Nephron (organoid): ENCODE measurements around the gene R3HCC1L.
"Not testable (repeated sequence)": the region's sequence is repeated elsewhere in the genome, so short reads cannot be mapped to it uniquely, and the experiment has no call there.

Source experiments
- H3K27ac Mint-ChIP-seq, 3 experiments: 2 replicates each; pipeline ENCODE4 v1.8.0; 2020; ENCODE audit warnings: mixed read lengths in 3 of 3, mild to moderate bottlenecking in 2 of 3, moderate library complexity in 1 of 3
- H3K27me3 Mint-ChIP-seq: 2 replicates; pipeline ENCODE4 v1.8.0; 2021; ENCODE audit warnings: low read depth, mild to moderate bottlenecking, moderate library complexity, mixed read lengths
- H3K36me3 Mint-ChIP-seq: 2 replicates; pipeline ENCODE4 v1.8.0; 2020; ENCODE audit warnings: low read depth, mixed read lengths
- H3K4me1 Mint-ChIP-seq: 2 replicates; pipeline ENCODE4 v1.8.0; 2020; ENCODE audit warnings: mixed read lengths
- H3K4me3 Mint-ChIP-seq, 3 experiments: 2 replicates each; pipeline ENCODE4 v1.8.0; 2020; ENCODE audit warnings: mild to moderate bottlenecking in 3 of 3, mixed read lengths in 3 of 3, moderate library complexity in 2 of 3
- H3K9me3 Mint-ChIP-seq: 2 replicates; pipeline ENCODE4 v1.8.0; 2020; ENCODE audit warnings: mixed read lengths
- TF ChIP-seq, protein P1 (sequence below), 3 experiments: fragments of 200-600 bp; sonication (generic); IDR thresholded peaks; one replicate each; pipeline ENCODE4 v1.5.0; 2021; ENCODE audit warnings: antibody characterized with exemption in 3 of 3; ENCODE audit not compliant: unreplicated experiment in 3 of 3

Gene R3HCC1L

DNA sequence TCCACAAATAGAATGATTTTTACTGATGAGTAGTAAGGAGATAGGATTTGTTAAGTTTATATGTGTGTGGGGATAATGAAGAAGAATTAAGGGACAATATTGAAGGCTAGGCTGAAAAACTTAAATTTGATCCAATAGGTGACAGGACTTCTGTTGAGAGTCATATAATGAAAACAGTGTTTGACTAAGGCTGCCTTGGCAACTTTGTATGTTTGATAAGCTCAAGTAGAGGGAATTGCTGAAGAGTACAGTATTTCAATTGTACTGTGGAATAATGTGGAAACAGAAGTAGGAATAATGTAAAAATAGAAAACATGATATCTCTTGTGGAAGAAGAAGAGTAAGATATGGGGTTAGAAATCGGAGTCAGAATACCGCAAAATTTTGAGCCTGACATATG, 10.5 kb downstream of the R3HCC1L start:
- H3K36me3 Mint-ChIP-seq: peaks cover 47% of the 10 kb centered on the region
- H3K27me3 Mint-ChIP-seq: no peaks in the 10 kb centered on the region
- TF ChIP-seq, protein P1, sequence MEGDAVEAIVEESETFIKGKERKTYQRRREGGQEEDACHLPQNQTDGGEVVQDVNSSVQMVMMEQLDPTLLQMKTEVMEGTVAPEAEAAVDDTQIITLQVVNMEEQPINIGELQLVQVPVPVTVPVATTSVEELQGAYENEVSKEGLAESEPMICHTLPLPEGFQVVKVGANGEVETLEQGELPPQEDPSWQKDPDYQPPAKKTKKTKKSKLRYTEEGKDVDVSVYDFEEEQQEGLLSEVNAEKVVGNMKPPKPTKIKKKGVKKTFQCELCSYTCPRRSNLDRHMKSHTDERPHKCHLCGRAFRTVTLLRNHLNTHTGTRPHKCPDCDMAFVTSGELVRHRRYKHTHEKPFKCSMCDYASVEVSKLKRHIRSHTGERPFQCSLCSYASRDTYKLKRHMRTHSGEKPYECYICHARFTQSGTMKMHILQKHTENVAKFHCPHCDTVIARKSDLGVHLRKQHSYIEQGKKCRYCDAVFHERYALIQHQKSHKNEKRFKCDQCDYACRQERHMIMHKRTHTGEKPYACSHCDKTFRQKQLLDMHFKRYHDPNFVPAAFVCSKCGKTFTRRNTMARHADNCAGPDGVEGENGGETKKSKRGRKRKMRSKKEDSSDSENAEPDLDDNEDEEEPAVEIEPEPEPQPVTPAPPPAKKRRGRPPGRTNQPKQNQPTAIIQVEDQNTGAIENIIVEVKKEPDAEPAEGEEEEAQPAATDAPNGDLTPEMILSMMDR (IDR thresholded peaks at IDR 0.05; ENCODE audit: unreplicated experiment in 3 of 3): no peak
- peaks cover 35% of the 10 kb centered on the region for H3K9me3 Mint-ChIP-seq
- no peak overlapping the region for H3K4me3 Mint-ChIP-seq
- no peak overlapping the region for H3K27ac Mint-ChIP-seq
- peaks cover 14% of the 10 kb centered on the region for H3K4me1 Mint-ChIP-seq

DNA sequence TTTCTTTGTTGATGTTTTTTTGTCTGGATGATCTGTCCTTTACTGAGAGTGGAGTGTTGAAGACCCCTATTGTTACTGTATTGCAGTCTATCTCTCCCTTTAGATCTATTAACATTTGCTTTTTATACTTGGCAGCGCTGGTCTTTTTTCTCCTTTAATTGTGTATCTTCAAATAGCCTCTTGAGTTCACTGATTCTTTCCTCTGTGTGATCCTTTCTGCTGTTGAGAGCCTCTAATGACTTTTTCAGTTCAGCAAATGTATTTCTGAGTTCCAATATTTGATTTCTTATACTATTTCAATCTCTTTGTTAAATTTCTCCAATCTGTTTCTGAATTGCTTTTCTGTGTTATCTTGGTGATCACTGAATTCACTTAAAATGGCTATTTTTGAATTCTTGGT, 15.4 kb downstream of the R3HCC1L start:
- peaks cover 12% of the 10 kb centered on the region for H3K4me1 Mint-ChIP-seq
- H3K9me3 Mint-ChIP-seq: peaks cover 53% of the 10 kb centered on the region
- H3K27me3 Mint-ChIP-seq: no peaks in the 10 kb centered on the region
- peaks cover 73% of the 10 kb centered on the region for H3K36me3 Mint-ChIP-seq
- TF ChIP-seq, protein P1 (IDR thresholded peaks at IDR 0.05; ENCODE audit: unreplicated experiment in 3 of 3): no peak
- no peak overlapping the region for H3K4me3 Mint-ChIP-seq
- no peak overlapping the region for H3K27ac Mint-ChIP-seq

DNA sequence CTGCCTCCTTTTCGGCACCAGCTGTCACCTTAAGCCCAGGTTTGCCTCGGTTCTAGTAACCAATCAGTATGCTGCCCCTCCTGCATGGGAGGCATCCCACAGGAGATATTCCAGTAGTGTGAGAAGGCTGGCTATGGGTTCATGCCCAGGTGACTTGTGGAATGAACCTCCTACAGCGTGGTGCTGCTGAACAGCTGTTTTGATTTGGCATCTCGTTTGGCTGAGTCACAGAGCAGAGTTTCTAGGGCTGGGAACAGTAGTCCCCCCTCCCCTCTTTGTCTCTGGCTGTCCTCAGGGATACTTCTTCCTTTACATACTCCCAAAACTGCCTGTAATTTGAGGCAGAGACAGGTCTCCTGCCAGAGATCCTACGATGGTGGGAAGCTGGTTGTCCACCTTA, 16.1 kb downstream of the R3HCC1L start:
- Mint-ChIP-seq H3K27me3 (no peaks in the 10 kb centered on the region), H3K9me3 (peaks cover 50% of the 10 kb centered on the region), H3K4me1 (peaks cover 12% of the 10 kb centered on the region), H3K4me3 (no peak overlapping the region), H3K27ac (no peak overlapping the region), H3K36me3 (peaks cover 72% of the 10 kb centered on the region)
- TF ChIP-seq, protein P1 (IDR thresholded peaks at IDR 0.05; ENCODE audit: unreplicated experiment in 3 of 3): no peak

DNA sequence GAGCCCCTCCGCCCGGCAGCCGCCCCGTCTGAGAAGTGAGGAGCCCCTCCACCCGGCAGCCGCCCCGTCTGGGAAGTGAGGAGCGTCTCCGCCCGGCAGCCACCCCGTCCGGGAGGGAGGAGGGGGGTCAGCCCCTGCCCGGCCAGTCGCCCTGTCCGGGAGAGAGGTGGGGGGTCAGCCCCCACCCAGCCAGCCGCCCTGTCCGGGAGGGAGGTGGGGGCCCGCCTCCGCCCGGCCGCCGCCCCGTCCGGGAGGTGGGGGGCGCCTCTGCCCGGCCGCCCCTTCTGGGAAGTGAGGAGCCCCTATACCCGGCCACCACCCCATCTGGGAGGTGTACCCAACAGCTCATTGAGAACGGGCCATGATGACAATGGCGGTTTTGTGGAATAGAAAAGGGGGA, 18.3 kb downstream of the R3HCC1L start:
- peaks cover 65% of the 10 kb centered on the region for H3K36me3 Mint-ChIP-seq

DNA sequence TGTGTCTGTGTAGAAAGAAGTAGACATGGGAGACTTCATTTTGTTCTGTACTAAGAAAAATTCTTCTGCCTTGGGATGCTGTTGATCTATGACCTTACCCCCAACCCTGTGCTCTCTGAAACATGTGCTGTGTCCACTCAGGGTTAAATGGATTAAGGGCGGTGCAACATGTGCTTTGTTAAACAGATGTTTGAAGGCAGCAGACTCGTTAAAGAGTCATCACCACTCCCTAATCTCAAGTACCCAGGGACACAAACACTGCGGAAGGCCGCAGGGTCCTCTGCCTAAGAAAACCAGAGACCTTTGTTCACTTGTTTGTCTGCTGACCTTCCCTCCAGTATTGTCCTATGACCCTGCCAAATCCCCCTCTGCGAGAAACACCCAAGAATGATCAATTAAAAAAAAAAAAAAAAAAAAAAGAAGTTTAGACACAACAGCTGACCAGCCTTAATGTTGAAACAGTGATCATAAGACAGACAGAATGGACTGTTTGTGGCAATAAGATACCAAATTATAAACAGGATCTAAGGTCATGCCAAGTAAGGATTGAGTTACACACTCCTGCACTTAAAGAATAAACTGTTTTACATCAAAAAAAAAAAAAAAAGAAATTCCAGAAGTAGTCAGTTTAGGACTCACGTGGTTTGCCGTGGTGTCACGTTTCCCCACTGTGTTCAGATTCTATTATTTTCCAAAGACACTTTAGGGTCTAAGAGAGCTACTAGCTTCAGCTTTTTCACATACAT, 18.9 kb downstream of the R3HCC1L start:
- H3K4me1 Mint-ChIP-seq: peaks cover 12% of the 10 kb centered on the region
- H3K36me3 Mint-ChIP-seq: peaks cover 59% of the 10 kb centered on the region
- H3K4me3 Mint-ChIP-seq, H3K27me3 Mint-ChIP-seq: not testable (repeated sequence)
- H3K27ac Mint-ChIP-seq: peak overlapping the region in 1 of 3 experiments; percentile 38
- peaks cover 34% of the 10 kb centered on the region for H3K9me3 Mint-ChIP-seq

More for the DNA sequence above, 18.3 kb downstream of the R3HCC1L start:
- Mint-ChIP-seq H3K9me3 (peaks cover 40% of the 10 kb centered on the region), H3K4me1 (peaks cover 12% of the 10 kb centered on the region)
- H3K4me3 Mint-ChIP-seq, H3K27me3 Mint-ChIP-seq, H3K27ac Mint-ChIP-seq: not testable (repeated sequence)

DNA sequence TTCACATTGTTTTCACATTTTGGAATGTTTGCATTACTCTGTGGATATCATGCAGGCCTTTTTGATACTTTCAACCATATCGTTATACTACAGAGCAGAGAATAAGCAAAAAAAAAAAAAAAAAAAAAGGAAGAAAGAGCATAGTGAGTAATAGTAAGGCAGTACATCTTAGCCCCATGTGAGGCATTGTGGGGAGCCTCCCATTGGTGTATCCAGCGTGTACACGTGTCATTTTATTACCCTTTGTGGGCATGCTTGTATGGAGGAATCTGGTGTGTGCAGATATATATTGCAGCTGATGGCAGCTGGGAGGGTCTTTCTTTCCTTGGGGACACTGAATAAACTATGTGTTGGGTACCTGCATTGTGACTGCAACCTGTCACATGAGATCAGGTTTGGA, 19.6 kb downstream of the R3HCC1L start:
- Mint-ChIP-seq H3K4me3 (no peak overlapping the region), H3K9me3 (peaks cover 27% of the 10 kb centered on the region), H3K4me1 (peaks cover 12% of the 10 kb centered on the region), H3K36me3 (peaks cover 52% of the 10 kb centered on the region), H3K27me3 (no peaks in the 10 kb centered on the region), H3K27ac (peak overlapping the region in 2 of 3 experiments; percentile 17 to 38)
- TF ChIP-seq, protein P1 (IDR thresholded peaks at IDR 0.05; ENCODE audit: unreplicated experiment in 3 of 3): no peak

DNA sequence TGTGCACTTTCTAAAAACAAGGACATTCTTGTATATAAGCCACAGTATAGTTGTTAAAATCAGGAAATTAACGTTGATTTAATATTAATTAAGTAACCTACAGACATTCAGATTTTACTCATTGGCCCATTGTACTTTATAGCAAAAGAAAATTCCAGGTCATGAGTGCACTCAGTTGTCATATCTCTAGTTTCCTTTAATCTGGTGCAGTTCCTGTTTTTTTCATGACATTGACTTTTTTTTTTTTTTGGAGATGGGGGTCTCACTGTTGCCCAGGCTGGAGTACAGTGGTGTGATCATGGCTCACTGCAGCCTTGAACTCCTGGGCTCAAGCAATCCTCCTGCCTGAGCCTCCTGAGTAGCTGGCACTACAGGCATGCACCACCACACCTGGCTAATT, 24.1 kb downstream of the R3HCC1L start:
- peaks cover 17% of the 10 kb centered on the region for H3K36me3 Mint-ChIP-seq
- peaks cover 8% of the 10 kb centered on the region for H3K4me1 Mint-ChIP-seq
- no peak overlapping the region for H3K4me3 Mint-ChIP-seq
- no peak overlapping the region for H3K27ac Mint-ChIP-seq
- H3K27me3 Mint-ChIP-seq: no peaks in the 10 kb centered on the region
- no peaks in the 10 kb centered on the region for H3K9me3 Mint-ChIP-seq
- TF ChIP-seq, protein P1 (IDR thresholded peaks at IDR 0.05; ENCODE audit: unreplicated experiment in 3 of 3): no peak
